HEK293 (cell line): Measurements from ENCODE around the gene KDM4B.

ENCODE experiments used
- YY1 ChIP-seq: fragments of 450-650 bp; formaldehyde crosslinking; IDR thresholded peaks from 2 replicates; pipeline ENCODE4 v1.5.1; 2018; ENCODE audit warnings: missing biosample characterization, missing genetic modification characterization
- ZNF274 ChIP-seq, 2 experiments: fragments of 200-500 bp in 1 of 2; fragments of 450-650 bp in 1 of 2; sonication (Bioruptor generic) in 1 of 2; formaldehyde crosslinking in 1 of 2; IDR thresholded peaks; 2 replicates each; pipeline versions ENCODE4 v1.5.1 to v1.6.1; 2014 to 2016; ENCODE audit warnings: borderline replicate concordance in 1 of 2, inconsistent platforms in 1 of 2, low read length in 1 of 2, missing biosample characterization in 1 of 2, missing genetic modification characterization in 1 of 2
- ZNF624 ChIP-seq: fragments of 450-650 bp; formaldehyde crosslinking; IDR thresholded peaks from 2 replicates; pipeline ENCODE4 v1.5.1; 2017; ENCODE audit warnings: missing biosample characterization, missing genetic modification characterization
- ZNF776 ChIP-seq: fragments of 450-650 bp; formaldehyde crosslinking; IDR thresholded peaks from 2 replicates; pipeline ENCODE4 v1.5.0; 2017; ENCODE audit warnings: missing biosample characterization, missing genetic modification characterization, borderline replicate concordance
- TF ChIP-seq, protein P1 (sequence below): fragments of 450-650 bp; formaldehyde crosslinking; IDR thresholded peaks from 2 replicates; pipeline ENCODE4 v1.5.1; 2016; ENCODE audit warnings: missing biosample characterization, missing genetic modification characterization
- TF ChIP-seq, protein P2 (sequence below): fragments of 450-650 bp; formaldehyde crosslinking; IDR thresholded peaks from 2 replicates; pipeline ENCODE4 v1.5.1; 2016; ENCODE audit warnings: missing biosample characterization, missing genetic modification characterization
- TF ChIP-seq, protein P3 (sequence below): fragments of 450-650 bp; formaldehyde crosslinking; conservative IDR thresholded peaks from 2 replicates; pipeline ENCODE4 v1.5.1; 2016; ENCODE audit warnings: low read depth, missing biosample characterization, missing genetic modification characterization

DNA sequence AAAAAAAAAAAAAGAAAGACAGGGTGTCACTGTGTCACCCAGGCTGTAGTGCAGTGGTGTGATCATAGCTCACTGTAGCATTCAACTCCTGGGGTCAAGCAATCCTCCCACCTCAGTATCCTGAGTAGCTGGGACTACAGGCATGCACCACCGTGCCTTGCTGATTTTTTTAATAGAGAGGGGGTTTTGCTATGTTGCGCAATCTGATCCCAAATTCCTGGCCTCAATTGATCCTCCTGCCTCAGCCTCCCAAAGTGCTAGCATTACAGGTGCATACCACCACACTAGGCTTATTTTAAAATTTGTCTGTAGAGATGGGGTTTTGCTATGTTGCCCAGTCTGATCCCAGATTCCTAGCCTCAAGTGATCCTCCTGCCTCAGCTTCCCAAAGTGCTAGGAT, 212.4 kb downstream of the KDM4B start:
- TF ChIP-seq, protein P1, sequence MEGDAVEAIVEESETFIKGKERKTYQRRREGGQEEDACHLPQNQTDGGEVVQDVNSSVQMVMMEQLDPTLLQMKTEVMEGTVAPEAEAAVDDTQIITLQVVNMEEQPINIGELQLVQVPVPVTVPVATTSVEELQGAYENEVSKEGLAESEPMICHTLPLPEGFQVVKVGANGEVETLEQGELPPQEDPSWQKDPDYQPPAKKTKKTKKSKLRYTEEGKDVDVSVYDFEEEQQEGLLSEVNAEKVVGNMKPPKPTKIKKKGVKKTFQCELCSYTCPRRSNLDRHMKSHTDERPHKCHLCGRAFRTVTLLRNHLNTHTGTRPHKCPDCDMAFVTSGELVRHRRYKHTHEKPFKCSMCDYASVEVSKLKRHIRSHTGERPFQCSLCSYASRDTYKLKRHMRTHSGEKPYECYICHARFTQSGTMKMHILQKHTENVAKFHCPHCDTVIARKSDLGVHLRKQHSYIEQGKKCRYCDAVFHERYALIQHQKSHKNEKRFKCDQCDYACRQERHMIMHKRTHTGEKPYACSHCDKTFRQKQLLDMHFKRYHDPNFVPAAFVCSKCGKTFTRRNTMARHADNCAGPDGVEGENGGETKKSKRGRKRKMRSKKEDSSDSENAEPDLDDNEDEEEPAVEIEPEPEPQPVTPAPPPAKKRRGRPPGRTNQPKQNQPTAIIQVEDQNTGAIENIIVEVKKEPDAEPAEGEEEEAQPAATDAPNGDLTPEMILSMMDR (tag by site-specific recombination), result no peak
- TF ChIP-seq ZNF624 (tag by site-specific recombination), result no peak
- no peak for TF ChIP-seq ZNF274 (IDR thresholded peaks at IDR 0.05; ENCODE audit: low read length)
- TF ChIP-seq ZNF274 (tag by site-specific recombination; IDR thresholded peaks at IDR 0.05; ENCODE audit: borderline replicate concordance), result no peak
- no peak for TF ChIP-seq YY1 (tag by site-specific recombination)
- TF ChIP-seq, protein P2, sequence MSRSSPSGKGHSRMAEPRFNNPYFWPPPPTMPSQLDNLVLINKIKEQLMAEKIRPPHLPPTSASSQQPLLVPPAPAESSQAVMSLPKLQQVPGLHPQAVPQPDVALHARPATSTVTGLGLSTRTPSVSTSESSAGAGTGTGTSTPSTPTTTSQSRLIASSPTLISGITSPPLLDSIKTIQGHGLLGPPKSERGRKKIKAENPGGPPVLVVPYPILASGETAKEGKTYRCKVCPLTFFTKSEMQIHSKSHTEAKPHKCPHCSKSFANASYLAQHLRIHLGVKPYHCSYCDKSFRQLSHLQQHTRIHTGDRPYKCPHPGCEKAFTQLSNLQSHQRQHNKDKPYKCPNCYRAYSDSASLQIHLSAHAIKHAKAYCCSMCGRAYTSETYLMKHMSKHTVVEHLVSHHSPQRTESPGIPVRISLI (tag by site-specific recombination), result no peak
- TF ChIP-seq ZNF776 (tag by site-specific recombination), result no peak
- TF ChIP-seq, protein P3, sequence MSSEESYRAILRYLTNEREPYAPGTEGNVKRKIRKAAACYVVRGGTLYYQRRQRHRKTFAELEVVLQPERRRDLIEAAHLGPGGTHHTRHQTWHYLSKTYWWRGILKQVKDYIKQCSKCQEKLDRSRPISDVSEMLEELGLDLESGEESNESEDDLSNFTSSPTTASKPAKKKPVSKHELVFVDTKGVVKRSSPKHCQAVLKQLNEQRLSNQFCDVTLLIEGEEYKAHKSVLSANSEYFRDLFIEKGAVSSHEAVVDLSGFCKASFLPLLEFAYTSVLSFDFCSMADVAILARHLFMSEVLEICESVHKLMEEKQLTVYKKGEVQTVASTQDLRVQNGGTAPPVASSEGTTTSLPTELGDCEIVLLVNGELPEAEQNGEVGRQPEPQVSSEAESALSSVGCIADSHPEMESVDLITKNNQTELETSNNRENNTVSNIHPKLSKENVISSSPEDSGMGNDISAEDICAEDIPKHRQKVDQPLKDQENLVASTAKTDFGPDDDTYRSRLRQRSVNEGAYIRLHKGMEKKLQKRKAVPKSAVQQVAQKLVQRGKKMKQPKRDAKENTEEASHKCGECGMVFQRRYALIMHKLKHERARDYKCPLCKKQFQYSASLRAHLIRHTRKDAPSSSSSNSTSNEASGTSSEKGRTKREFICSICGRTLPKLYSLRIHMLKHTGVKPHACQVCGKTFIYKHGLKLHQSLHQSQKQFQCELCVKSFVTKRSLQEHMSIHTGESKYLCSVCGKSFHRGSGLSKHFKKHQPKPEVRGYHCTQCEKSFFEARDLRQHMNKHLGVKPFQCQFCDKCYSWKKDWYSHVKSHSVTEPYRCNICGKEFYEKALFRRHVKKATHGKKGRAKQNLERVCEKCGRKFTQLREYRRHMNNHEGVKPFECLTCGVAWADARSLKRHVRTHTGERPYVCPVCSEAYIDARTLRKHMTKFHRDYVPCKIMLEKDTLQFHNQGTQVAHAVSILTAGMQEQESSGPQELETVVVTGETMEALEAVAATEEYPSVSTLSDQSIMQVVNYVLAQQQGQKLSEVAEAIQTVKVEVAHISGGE, result no peak
